Lower leg skin (tissue), 4 donors: Measurements from ENCODE around the gene NIPAL3. TPM values are rescaled to one million over a fixed set of nuclear protein-coding genes. Genes with fewer than 3 reads are reported as not detected.

Experiments used
- DNase-seq, 2 donors: peaks; one replicate each; pipeline ENCODE4 v3.0.0-alpha.2; 2019; ENCODE audit warnings: low spot score in 2 of 2
- H3K4me3 ChIP-seq: fragments of 200-600 bp; sonication (generic); 2 replicates; pipeline ENCODE4 v1.5.1; 2017; ENCODE audit warnings: mild to moderate bottlenecking, low read depth; ENCODE audit not compliant: poor library complexity, severe bottlenecking
- POLR2A ChIP-seq, 2 donors: fragments of 450-650 bp; IDR thresholded peaks; one replicate each; pipeline ENCODE4 v1.6.1; 2016 to 2017; ENCODE audit warnings: antibody characterized with exemption in 2 of 2, mild to moderate bottlenecking in 1 of 2, moderate library complexity in 1 of 2
- WGBS, 2 donors: methylation state at CpG; one replicate each; pipeline ENCODE4 v1.1.5; 2018; 5-methylcytosine and 5-hydroxymethylcytosine counted together
- intact Hi-C: fragments of 100-400 bp; cut with DNase I; formaldehyde crosslinking; loops from one replicate; pipeline ENCODE4 v1.15.0; 2023; ENCODE audit warnings: low total_unique reads
- total RNA-seq, 4 donors: library from RNA; depleted of rRNA; stranded (reverse); fragments of >200 nt; gene quantifications; one replicate each; pipeline ENCODE4 v1.1.0, GENCODE V29; 2016
- TF ChIP-seq, protein P1 (sequence below), 3 donors: fragments of 450-650 bp; IDR thresholded peaks; one replicate each; pipeline ENCODE4 v1.5.1; 2016; ENCODE audit warnings: antibody characterized with exemption in 3 of 3, mild to moderate bottlenecking in 3 of 3, moderate library complexity in 2 of 3

The NIPAL3 gene
- total RNA-seq, 4 donors from 2014 or later, result 37.3 to 67.1 (median 57.5) TPM

GRCh38 chr1:24502709-24503058 lies 87.1 kb downstream of the NIPAL3 start, which contains the start of gene RCAN3:
Gene RCAN3 (plus strand): TSS chr1:24502836. CDS start chr1:24514373, 11,537 bp downstream.
- peak within 1 kb of the TSS; percentile 63 for H3K4me3 ChIP-seq
- intact Hi-C loops, result no loop called here
- peak; percentile 68 to 95 for DNase-seq
- TF ChIP-seq POLR2A (IDR thresholded peaks at IDR 0.05), result no peak
- TF ChIP-seq, protein P1, sequence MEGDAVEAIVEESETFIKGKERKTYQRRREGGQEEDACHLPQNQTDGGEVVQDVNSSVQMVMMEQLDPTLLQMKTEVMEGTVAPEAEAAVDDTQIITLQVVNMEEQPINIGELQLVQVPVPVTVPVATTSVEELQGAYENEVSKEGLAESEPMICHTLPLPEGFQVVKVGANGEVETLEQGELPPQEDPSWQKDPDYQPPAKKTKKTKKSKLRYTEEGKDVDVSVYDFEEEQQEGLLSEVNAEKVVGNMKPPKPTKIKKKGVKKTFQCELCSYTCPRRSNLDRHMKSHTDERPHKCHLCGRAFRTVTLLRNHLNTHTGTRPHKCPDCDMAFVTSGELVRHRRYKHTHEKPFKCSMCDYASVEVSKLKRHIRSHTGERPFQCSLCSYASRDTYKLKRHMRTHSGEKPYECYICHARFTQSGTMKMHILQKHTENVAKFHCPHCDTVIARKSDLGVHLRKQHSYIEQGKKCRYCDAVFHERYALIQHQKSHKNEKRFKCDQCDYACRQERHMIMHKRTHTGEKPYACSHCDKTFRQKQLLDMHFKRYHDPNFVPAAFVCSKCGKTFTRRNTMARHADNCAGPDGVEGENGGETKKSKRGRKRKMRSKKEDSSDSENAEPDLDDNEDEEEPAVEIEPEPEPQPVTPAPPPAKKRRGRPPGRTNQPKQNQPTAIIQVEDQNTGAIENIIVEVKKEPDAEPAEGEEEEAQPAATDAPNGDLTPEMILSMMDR (IDR thresholded peaks at IDR 0.05), result no peak
- 0% methylated on average over 7 of the region's 53 CpGs; no CpG with 5 or more reads in 1 of the 2 donors for WGBS, 2 donors

GRCh38 chr1:24503059-24503751 lies 87.6 kb downstream of the NIPAL3 start:
- peak in 1 of 2 donors; percentile 77 for DNase-seq

GRCh38 chr1:24503870-24504523 lies 88.4 kb downstream of the NIPAL3 start:
- no peak for TF ChIP-seq POLR2A (IDR thresholded peaks at IDR 0.05)
- TF ChIP-seq, protein P1 (IDR thresholded peaks at IDR 0.05), result no peak
- intact Hi-C loops, result no loop called here
- H3K4me3 ChIP-seq, result no peak overlapping the region
- peak in 1 of 2 donors; percentile 68 for DNase-seq
- WGBS, 2 donors, result 63 to 71% methylated on average over 7 of the region's 7 CpGs

More at GRCh38 chr1:24503059-24503751, 87.6 kb downstream of the NIPAL3 start:
- intact Hi-C loops, result no loop called here
- WGBS, 2 donors, result 3 to 6% methylated on average over 39 to 41 of the region's 53 CpGs
- TF ChIP-seq, protein P1 (IDR thresholded peaks at IDR 0.05), result no peak
- no peak for TF ChIP-seq POLR2A (IDR thresholded peaks at IDR 0.05)
- peak overlapping the region; percentile 63 for H3K4me3 ChIP-seq

DNA sequence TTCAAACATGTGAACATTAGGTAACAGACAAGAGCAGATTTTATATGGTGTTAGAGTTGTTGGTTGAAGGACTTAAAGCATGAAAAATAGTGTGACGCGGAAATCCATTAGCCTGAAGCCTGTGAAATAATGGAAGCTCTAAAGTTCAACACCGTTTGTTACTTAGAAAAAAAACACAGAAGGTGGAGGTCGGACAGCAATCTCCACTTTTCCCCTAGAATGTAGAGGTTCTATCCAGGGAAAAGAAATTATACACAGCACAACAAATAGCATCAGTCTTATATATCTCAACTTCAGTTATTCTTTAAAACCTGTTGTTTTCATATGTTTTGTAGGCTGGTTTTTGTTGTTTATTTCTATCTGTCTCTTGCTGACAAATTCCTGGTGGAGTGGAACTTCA lies 89.0 kb downstream of the NIPAL3 start:
- no peak for TF ChIP-seq POLR2A (IDR thresholded peaks at IDR 0.05)
- TF ChIP-seq, protein P1 (IDR thresholded peaks at IDR 0.05), result no peak
- 86 to 91% methylated on average over 4 of the region's 4 CpGs for WGBS, 2 donors
- no peak for DNase-seq
- intact Hi-C loops, result no loop called here
- H3K4me3 ChIP-seq, result no peak overlapping the region

- peak in 1 of 2 donors; percentile 25 for DNase-seq
- TF ChIP-seq POLR2A (IDR thresholded peaks at IDR 0.05), result no peak
- TF ChIP-seq, protein P1 (IDR thresholded peaks at IDR 0.05), result no peak
- WGBS, 2 donors, result 74 to 84% methylated on average over 4 of the region's 4 CpGs
- intact Hi-C loops, result no loop called here
- no peak overlapping the region for H3K4me3 ChIP-seq
Observed at GRCh38 chr1:24505816-24506215, 90.2 kb downstream of the NIPAL3 start.
